Left ventricle myocardium inferior (tissue), 1 donor: ENCODE results near the gene ARHGAP11A. TPM values are rescaled to one million over a fixed set of nuclear protein-coding genes. Genes with fewer than 3 reads are reported as not detected.

Experiments
- DNase-seq: peaks from one replicate; pipeline ENCODE4 v3.0.0-alpha.2; 2020
- H3K27ac ChIP-seq: fragments of 200-600 bp; replicated peaks from 2 replicates; pipeline ENCODE4 v1.8.0; 2021
- H3K27me3 ChIP-seq: fragments of 200-600 bp; 2 replicates; pipeline ENCODE4 v1.8.0; 2021; ENCODE audit warnings: low read depth
- H3K36me3 ChIP-seq: fragments of 200-600 bp; 2 replicates; pipeline ENCODE4 v1.8.0; 2021
- H3K4me1 ChIP-seq: fragments of 200-600 bp; 2 replicates; pipeline ENCODE4 v1.8.0; 2021
- H3K4me3 ChIP-seq: fragments of 200-600 bp; 2 replicates; pipeline ENCODE4 v1.8.0; 2021; ENCODE audit warnings: mild to moderate bottlenecking, moderate library complexity
- H3K9me3 ChIP-seq: fragments of 200-600 bp; replicated peaks from 2 replicates; pipeline ENCODE4 v1.8.0; 2021
- CTCF ChIP-seq: fragments of 200-600 bp; IDR thresholded peaks from 2 replicates; pipeline ENCODE4 v1.8.0; 2021; ENCODE audit warnings: antibody characterized with exemption, mild to moderate bottlenecking, borderline replicate concordance
- intact Hi-C: fragments of 100-400 bp; cut with micrococcal nuclease; formaldehyde crosslinking; loops from one replicate; pipeline ENCODE4 v1.11.0; 2022
- total RNA-seq: library from RNA; stranded (reverse); fragmentation: NEBNext Ultra II Directional; extraction: Animal tissue kit (Norgen Biotek cat#: 25700); gene quantifications from one replicate; pipeline ENCODE4 v1.2.1, GENCODE V29; 2021
- donor health status: DM: no; HTN: yes; CAD: no; lungs with severe emphysema.

ARHGAP11A gene
- total RNA-seq, 1 donor from 2014 or later: 2.5 TPM

GRCh38 chr15:32670623-32671022, 55.3 kb downstream of the ARHGAP11A start:
- no peak overlapping the region for H3K4me3 ChIP-seq
- no peaks in the 10 kb centered on the region for H3K36me3 ChIP-seq
- no peak for DNase-seq
- no peaks in the 10 kb centered on the region for H3K9me3 ChIP-seq
- intact Hi-C loops: no loop called here
- no peak for TF ChIP-seq CTCF
- no peaks in the 10 kb centered on the region for H3K4me1 ChIP-seq
- no peak overlapping the region for H3K27ac ChIP-seq
- peaks cover 7% of the 10 kb centered on the region for H3K27me3 ChIP-seq

- Histone ChIP-seq H3K4me1 (no peaks in the 10 kb centered on the region), H3K4me3 (no peak overlapping the region), H3K27ac (no peak overlapping the region), H3K27me3 (peaks cover 7% of the 10 kb centered on the region), H3K9me3 (no peaks in the 10 kb centered on the region), H3K36me3 (no peaks in the 10 kb centered on the region)
- TF ChIP-seq CTCF: no peak
- intact Hi-C loops: no loop called here
- no peak for DNase-seq
Observed at GRCh38 chr15:32671339-32672325, 56.3 kb downstream of the ARHGAP11A start.

- Histone ChIP-seq H3K27me3 (peaks cover 7% of the 10 kb centered on the region), H3K36me3 (no peaks in the 10 kb centered on the region), H3K4me1 (no peaks in the 10 kb centered on the region), H3K9me3 (no peaks in the 10 kb centered on the region), H3K4me3 (no peak overlapping the region), H3K27ac (no peak overlapping the region)
- intact Hi-C loops: no loop called here
- TF ChIP-seq CTCF: no peak
- DNase-seq: no peak
Observed at GRCh38 chr15:32674681-32675080, 59.4 kb downstream of the ARHGAP11A start.

- Histone ChIP-seq H3K27ac (no peak overlapping the region), H3K27me3 (peaks cover 7% of the 10 kb centered on the region), H3K9me3 (no peaks in the 10 kb centered on the region), H3K36me3 (no peaks in the 10 kb centered on the region), H3K4me1 (no peaks in the 10 kb centered on the region), H3K4me3 (no peak overlapping the region)
- intact Hi-C loops: no loop called here
- TF ChIP-seq CTCF: no peak
- no peak for DNase-seq
Observed at GRCh38 chr15:32675466-32675865, 60.2 kb downstream of the ARHGAP11A start.

- no peaks in the 10 kb centered on the region for H3K9me3 ChIP-seq
- H3K4me3 ChIP-seq: no peak overlapping the region
- no peaks in the 10 kb centered on the region for H3K36me3 ChIP-seq
- DNase-seq: no peak
- no peaks in the 10 kb centered on the region for H3K4me1 ChIP-seq
- intact Hi-C loops: no loop called here
- H3K27ac ChIP-seq: no peak overlapping the region
- no peak for TF ChIP-seq CTCF
- peaks cover 7% of the 10 kb centered on the region for H3K27me3 ChIP-seq
Observed at GRCh38 chr15:32676169-32676568, 60.9 kb downstream of the ARHGAP11A start.
